DLD1 (cell line): Measurements from ENCODE around the gene TRIP12.
"Not testable (repeated sequence)": the region's sequence is repeated elsewhere in the genome, so short reads cannot be mapped to it uniquely, and the experiment has no call there.

ENCODE experiments used
- in situ Hi-C: cut with HindIII; loops from 2 replicates; pipeline ENCODE4 v1.10.0; 2017; ENCODE audit warnings: low sequenced_read_pairs

TRIP12 gene

GRCh38 chr2:229835596-229836283 lies 86.1 kb downstream of the TRIP12 start:
- in situ Hi-C loops = no loop called here

DNA sequence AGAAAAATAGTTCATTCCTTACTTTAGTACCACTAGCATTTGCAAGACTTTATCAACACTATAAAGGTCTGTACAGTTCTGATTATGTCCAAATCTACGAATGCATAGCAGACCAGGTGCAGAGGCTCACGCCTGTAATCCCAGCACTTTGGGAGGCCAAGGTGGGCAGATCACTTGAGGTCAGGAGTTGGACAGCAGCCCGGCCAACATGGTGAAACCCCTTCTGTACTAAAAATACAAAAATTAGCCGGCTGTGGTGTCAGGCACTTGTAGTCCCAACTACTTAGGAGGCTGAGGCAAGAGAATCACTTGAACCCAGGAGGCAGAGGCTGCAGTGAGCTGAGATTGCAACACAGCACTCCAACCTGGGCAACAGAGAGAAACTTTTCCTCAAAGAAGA lies 87.4 kb downstream of the TRIP12 start:
- in situ Hi-C loops = not testable (repeated sequence)

DNA sequence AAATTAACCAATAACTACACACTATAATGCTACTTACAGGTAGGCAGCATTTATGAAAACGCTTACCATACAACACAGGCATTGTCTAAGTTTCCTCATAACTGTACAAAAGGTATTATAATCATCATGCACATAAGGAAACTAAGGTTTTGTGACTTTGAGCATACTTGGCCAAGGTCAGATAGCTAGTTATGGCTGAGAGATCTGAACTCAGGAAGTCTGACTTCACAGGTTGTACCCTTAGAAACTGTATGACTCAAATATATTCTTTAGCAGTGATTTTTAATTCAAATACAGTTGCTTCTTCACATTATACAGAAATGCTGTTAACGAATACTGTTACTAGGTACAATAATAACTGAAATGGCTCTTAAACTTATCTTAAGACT lies 89.3 kb downstream of the TRIP12 start:
- in situ Hi-C loops = no loop called here

DNA sequence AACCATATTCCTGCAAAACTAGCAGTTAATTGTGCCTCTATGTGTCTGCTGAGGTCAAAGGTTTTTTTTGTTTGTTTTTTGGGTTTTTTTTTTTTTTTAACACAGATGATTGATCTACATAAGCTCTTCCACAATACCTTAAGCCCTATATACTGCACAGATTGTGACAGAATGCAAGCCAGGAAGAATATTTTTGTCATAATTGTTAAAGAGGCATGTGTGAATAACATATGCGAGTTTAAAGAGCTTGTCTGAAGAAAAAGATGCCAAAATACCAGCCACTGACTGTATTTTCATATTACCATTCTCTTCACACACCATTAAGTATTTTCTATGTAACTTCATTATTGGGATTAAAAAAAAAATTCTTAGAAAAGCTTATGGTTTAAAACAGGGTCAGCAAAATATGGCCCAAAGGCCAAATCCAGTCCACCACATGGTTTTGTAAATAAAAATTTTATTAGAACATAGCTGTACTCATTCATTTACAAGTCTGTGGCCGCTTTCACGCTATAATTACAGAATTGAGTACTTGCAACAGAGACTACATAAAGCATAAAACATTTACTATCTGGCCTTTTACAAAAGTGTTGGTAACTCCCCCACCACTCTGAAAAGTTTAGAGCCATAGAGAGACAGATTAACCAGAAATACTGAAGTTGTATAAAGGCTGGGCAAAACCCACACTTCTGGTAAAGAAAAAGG lies 89.9 kb downstream of the TRIP12 start:
- in situ Hi-C loops = no loop called here

DNA sequence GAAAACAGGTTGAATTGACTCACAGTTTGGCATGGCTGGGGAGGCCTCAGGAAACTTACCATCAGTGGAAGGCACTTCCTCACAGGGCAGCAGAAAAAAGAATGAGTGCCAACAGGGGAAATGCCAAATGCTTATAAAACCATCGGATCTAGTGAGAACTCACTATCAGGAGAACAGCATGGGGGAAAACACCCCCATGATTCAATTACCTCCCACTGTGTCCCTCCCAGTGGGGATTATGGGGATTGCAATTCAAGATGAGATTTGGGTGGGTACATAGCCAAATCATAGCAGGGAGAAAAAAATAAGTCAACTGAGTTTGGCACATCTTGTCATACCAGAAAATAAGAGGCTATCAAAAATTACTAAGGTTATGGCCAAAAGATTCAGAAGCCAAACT lies 96.3 kb downstream of the TRIP12 start:
- in situ Hi-C loops = no loop called here

DNA sequence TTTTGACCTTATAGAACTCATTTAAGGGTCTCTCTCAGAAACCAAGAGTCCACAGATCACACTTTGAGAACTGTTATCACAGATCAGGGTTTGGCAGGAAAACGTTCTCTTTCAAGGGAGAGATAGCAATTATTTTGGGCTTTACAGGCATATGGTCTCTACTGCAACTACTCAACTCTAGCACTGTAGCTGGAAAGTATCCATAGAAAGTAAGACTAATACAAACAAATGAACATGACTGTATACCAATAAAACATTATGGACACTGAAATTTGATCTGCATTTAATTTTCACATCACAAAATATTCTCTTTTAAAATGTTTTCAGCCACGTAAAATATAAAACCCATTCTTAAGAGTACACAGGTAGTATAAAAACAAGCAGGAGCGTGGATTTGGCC lies 100.5 kb downstream of the TRIP12 start:
- in situ Hi-C loops = no loop called here

DNA sequence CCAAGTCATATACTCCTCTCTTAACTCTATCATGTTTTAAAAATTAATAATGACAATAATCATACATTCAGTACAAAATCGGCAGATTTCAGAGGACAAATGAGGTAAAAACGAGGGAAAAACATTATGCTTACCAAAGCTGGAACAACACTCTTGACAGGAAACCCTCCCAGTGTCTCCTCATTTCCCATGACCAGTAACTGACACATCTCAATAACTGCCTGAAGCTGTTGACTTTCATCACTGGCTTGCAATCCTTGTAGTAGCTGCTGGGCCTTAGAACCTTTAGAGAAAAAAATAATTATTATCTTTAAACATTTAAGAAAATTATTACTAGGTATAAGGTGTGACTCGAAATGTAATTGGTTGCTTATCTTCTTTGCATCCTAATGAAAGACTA lies 103.6 kb downstream of the TRIP12 start:
- in situ Hi-C loops = no loop called here

GRCh38 chr2:229815858-229816257 lies 106.0 kb downstream of the TRIP12 start:
- in situ Hi-C loops = no loop called here

DNA sequence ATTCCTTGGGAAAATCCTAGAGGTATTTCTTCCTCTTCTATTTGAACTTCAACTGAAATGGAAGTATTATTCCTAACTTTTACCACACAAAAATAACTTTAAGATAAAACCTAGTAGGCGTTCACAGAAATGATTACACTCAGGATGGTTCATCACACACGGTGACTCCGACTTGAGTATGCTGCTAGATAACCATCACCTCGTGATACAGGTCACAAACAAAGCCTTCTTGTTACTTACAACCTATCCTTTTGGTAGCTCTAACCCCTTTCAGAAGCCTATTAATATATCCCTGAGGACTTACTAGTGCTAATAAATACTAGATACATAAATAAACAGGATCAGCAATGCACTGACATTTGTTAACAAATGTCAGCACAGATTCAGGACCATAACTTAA lies 106.5 kb downstream of the TRIP12 start:
- in situ Hi-C loops = no loop called here

GRCh38 chr2:229810786-229811185 lies 111.0 kb downstream of the TRIP12 start:
- in situ Hi-C loops = no loop called here

GRCh38 chr2:229805559-229805958 lies 116.2 kb downstream of the TRIP12 start:
- in situ Hi-C loops = loop anchor here (10.0 kb wide), 1 partner anchor 289 kb away; no protein-coding TSS in a partner anchor

GRCh38 chr2:229802785-229803184 lies 119.0 kb downstream of the TRIP12 start:
- in situ Hi-C loops = loop anchor here (10.0 kb wide), 1 partner anchor 292 kb away; no protein-coding TSS in a partner anchor

GRCh38 chr2:229800997-229801754 lies 120.6 kb downstream of the TRIP12 start:
- in situ Hi-C loops = loop anchor here (10.0 kb wide), 1 partner anchor 294 kb away; no protein-coding TSS in a partner anchor

DNA sequence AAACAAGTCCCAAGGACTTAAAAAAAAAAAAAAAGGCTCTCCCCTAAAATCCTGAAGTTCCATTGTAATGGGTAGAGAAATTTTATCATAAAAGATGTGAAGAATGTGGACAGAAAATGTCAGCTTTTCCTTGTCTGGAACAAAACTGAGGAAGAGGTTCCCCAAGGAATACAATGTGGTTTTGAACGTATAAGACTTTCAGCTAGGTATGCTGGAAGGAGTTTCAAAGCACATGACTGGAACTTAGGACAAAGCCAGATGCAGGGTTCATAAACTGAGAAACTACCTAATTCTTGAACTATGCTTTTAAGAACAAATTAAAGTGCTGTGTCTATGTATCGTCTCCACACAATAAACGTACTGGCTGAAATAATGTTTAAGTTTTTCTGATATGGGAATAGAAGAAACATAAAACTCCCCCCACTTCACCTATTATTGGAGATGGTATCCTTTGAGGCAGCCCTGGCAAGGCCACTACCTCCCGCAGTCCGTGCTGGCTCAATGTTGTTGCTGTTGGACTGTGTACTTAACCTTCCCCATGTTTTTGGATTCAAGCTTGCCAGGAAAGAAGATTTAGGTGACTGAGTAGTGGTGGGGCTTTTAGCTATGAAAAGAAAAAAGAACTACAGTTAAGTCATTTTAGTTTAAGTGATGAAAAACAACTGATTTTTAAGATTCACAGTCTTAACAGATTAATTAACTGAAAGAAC lies 123.2 kb downstream of the TRIP12 start:
- in situ Hi-C loops = no loop called here

DNA sequence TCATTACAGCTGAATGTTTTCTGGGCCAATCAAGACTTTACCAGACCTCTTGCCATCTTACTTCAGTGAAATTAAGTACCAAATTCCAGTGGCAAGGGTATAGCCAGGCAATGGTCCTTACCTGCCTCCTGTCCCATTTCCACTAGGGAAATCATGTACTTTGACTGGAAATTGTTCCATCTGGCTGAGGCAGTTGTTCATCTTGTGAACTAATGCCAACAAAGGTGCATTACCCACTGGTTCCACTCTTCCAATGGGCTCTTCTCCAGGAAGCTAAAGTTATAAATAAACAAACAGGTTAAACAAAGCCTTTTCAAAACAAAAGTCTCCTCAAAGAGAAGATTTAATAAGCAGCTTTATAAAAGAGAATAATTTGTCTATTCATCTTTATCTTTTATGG lies 126.8 kb downstream of the TRIP12 start:
- in situ Hi-C loops = no loop called here

GRCh38 chr2:229794636-229795035 lies 127.2 kb downstream of the TRIP12 start:
- in situ Hi-C loops = no loop called here

DNA sequence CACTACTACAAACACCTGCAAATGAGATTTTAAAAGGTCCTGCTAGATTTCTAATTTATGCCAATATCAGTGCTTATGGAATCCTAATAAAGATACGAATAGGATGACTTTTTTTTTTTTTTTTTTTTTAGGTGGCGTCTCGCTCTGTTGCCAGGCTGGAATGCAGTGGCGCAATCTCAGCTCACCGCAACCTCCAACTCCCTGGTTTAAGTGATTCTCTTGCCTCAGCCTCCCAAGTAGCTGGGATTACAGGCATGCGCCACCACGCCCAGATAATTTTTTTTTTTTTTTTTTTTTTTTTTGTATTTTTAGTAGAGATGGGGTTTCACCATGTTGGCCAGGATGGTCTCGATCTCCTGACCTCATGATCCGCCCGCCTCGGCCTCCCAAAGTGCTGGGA lies 135.5 kb downstream of the TRIP12 start:
- in situ Hi-C loops = not testable (repeated sequence)

DNA sequence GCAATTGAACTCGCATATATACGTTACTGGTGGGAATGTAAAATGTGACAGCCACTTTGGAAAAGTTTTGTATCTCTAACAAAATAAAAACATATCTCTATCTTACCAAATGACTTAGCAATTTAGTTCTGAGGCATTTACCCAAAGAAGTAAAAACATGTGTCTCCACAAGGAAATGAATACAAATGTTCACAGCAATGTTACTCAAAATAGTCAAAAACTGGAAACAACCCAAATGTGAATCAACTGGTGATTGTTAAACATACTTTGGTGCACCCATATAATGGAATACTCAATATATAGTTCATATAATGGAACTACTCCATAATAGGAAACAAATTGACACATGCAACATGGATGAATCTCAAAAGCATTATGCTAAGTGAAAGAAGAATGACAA lies 137.0 kb downstream of the TRIP12 start:
- in situ Hi-C loops = no loop called here

DNA sequence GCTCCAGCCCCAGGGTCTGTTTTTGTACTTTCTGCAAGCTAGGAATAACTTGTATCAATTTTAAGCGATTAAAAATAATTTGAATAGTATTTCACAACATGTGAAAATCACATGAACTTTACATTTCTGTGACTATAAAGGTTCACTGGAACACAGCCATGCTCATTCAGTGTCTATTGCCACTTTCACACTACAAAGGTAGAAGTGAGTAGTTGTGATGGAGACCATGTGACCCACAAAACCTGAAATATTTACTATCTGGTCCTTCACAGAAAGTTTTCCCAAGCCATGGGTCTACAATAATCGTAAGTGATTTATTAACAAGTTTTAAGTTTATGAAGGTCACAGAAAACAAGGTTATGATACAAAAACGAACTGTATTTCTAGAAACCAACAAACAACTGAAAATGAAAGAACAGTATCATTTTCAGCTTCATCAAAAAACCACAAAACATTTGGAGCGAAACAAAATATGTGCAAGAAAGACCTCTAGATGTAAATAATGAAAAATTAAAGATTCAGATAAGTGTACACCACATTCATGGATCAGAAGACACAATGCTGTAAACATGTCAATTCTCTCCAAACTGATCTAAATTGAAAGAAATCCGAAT lies 138.6 kb downstream of the TRIP12 start:
- in situ Hi-C loops = no loop called here

DNA sequence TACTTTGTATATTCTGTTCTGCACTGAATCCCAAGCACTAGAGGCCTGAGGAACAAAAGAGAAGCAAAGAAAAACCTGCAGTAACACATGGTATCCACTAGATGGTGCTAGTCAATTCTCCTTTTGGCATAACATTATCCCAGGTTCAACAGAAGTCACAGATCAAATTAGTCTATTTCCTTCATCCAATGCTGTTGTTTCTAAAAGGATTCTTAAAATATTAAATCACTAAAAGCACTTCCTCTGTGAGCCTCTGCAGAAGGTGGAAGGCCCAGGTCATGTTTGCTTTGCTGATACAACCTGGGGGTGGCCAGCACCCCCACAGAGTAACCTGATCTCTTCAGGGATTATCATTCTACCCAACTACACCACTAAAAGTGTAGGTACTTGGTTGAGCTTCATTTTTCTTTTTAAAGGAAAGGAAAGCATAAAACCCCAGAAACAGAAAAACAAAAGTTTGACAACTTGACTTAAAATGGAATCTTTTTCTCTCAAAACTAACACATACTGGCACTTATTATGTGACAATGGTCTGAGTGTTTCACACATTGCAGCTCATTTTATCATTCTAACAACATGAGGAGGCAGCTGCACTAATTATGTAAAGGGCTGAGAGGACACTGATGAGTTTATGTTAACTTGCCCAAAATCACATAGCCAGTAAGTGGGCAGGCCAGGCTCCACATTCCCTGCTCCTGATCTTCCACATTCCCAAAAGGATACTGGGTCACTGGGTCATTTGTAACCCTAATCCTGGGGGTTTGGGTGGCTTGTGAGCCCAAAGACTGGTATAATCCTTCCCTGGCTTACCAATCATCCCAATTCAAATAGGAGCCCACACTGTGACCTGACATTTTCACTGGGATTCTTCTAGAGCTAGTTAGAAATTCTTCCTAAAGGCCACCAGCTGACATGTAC lies 140.7 kb downstream of the TRIP12 start:
- in situ Hi-C loops = no loop called here
